Bone marrow (tissue), 2 donors: ENCODE results near the gene TACC2.
"Not testable (repeated sequence)": the region's sequence is repeated elsewhere in the genome, so short reads cannot be mapped to it uniquely, and the experiment has no call there.

ENCODE experiments used
- DNase-seq, 2 donors: peaks; one replicate each; lab custom pipeline; 2025; lab: John Stamatoyannopoulos, UW

TACC2 gene

DNA sequence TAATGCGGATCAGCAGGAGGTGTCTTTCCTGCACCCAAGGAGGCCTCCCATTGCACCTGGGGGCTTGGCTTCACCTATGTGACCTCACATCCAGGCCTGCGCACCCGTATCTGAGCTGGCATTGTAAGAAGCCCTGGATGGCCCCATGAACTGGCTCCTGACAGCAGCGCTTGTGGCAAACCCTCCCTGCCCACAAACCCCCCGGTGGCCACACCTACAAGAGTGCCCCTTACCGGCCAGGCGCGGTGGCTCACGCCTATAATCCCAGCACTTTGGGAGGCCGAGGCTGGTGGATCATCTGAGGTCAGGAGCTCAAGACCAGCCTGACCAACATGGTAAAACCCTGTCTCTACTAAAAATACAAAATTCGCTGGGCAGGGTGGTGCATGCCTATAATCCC is 107.2 kb downstream of the TACC2 start:
- DNase-seq = not testable (repeated sequence)

DNA sequence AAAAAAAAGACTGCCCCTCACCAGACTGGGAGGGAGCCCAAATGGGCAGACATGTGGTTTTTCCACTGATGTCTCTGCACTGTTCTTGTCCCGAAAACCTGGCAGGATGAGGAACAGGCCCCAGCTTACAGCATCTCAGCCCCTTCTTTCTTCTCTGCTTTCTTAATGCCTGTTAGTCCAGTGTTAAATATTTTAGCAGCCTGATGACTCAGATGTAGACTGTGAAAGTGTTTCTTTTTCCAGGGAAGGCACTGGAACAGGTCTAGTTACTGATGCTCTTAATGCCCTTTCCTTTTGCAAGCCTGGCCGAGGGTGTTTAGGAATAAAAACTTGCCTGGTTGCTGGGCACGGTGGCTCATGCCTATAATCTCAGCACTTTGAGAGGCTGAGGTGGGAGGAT is 107.7 kb downstream of the TACC2 start:
- no peak for DNase-seq

DNA sequence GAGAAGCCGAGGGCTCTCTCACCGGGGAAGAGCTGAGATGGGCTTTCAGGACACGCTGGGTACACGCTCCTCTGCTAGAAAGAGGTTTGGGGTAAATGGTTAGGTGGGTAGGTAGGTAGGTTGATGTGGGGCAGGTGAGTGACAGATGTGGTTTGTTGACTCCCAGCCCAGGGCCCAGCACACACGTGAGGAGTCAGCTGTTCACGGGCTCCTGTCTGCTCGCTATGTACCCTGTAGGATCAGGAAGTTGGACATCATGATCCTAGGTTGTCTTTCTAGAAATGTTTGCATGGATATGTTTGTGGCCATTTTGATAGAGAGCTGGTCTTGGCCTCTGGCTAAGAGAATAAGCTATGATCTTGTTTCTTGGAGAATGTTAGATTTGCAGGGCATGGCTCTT is 109.0 kb downstream of the TACC2 start:
- DNase-seq = no peak

DNA sequence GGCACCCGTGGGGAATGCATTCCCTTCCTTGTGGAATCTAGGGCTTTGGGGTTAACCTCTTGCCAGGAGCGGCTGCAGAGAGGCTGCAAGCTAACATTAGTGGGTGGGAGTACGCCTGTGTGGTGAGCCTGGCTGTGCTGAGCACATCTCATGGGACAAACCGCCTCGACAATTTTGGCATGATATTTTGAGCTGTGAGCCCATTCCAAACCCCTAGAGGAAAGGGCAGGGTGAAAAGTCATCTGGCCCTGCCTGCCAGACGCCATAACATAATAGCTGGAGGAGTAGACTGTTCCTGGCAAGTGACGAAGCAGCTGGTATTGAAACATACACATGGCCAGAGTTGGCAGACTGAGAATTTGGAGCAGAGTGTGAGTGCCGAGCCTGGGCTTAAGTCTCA is 110.0 kb downstream of the TACC2 start:
- DNase-seq = no peak

DNA sequence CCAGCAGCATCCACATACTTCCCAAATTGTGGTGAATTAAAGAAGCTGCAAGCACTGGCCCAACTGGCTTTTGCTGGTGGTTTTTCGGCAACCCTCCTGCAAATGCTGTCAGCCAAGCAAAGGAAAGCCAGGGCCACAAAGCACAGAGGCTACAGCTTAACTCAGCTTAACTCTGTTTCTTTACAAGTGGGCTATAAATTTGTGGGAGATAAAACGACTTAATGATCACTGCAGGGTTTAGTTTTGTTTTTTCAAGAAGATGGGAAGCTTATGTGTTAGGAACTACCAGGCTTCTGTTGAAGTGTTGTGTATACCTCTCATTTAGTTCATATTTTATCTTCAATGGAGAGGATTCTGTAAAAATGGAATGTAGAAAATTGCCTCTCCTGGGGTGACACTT is 110.6 kb downstream of the TACC2 start:
- DNase-seq = no peak

DNA sequence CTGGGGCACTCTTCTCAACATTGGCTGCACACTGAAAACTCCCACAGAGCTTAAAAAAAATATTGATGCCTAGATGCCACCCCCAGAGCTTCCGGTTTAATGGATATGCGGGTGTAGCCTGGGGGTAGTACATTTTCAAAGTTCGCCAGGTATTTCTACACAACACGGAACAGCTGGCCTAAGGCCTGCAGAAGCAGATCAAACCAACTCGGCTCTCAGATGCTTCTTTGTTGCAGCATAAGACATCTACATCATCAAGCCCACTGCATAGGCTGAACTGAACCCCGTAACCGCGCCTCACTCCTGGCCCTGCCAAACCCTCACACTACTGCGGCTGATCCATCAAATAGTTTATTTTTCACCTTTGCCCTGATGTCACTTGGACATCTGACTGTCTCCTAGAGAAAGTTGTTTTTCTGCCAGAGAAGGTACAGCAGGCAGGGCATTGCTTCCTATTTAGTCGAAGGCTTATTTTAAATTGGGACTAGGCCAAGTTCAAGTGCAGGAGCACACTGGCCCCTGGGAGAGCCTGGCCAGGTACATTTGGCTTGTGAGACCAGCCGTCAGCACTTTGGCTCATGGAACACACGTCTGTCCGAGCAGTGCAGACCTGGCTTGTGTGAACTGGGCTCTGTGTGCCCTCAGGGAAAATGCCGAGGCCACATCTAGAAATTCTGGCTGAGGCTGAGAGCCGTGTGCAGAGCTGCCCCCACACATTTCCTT is 113.3 kb downstream of the TACC2 start:
- DNase-seq = no peak

DNA sequence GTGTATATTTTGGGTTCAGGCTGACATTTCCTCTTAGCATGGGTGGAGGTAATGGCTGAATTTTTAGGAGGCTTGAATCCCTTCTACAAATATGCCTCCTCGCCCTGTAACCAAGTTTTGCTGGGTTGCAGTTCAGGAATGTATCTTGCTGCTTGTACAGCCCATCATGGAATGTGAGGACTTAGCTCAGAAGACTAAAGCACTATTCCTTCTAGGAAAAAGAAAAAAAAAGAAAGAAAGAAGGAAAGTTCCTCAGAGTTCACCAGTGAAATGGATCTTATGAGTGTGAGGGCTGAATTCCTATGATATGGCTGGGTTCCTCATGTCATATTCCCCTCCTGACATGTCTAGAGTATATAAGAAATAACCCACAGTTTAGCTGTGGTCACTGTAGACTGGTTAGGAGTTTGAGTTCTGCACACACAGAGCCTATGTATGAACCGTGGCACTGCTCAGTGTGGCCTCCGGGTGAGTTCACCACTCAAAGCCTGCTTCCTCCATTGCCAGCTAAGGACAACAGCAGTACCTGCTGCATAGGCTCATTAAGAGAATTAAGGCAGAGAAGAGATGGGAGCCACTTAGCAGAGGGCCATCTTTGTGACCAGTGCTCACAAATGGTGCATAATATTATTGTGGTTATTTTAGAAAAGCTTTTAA is 114.0 kb downstream of the TACC2 start:
- DNase-seq = no peak

DNA sequence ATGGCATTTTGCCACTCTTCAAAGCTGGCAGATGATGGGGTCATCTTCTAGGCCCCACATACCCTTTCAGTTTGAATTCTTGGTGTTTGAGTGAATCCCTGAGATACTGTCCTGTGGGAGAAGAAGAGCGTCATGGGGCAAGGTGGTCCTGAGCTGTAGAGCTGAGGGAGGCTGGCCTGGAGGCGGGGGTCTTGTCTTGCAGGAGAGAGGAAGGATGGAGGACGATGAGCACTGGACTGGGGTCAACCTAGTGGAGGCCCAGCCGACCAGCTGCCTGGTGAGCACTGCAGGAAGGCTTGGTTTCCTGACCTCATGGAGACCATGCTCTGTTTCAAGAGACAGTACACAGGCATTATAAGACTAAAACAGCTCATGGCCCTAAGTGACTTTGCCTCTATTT is 114.6 kb downstream of the TACC2 start:
- DNase-seq = no peak

DNA sequence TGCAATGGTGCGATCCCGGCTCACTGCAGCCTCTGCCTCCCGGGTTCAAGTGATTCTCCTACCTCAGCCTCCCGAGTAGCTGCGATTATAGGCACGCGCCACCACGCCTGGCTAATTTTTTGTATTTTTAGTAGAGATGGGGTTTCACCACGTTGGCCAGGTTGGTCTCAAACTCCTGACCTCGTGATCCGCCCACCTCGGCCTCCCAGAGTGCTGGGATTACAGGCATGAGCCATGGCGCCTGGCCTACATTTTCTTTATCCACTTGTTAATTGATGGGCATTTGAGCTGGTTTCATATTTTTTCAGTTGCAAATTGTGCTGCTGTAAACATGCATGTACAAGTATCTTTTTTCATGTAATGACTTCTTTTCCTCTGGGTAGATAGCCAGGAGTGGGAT is 119.8 kb downstream of the TACC2 start:
- DNase-seq = not testable (repeated sequence)

DNA sequence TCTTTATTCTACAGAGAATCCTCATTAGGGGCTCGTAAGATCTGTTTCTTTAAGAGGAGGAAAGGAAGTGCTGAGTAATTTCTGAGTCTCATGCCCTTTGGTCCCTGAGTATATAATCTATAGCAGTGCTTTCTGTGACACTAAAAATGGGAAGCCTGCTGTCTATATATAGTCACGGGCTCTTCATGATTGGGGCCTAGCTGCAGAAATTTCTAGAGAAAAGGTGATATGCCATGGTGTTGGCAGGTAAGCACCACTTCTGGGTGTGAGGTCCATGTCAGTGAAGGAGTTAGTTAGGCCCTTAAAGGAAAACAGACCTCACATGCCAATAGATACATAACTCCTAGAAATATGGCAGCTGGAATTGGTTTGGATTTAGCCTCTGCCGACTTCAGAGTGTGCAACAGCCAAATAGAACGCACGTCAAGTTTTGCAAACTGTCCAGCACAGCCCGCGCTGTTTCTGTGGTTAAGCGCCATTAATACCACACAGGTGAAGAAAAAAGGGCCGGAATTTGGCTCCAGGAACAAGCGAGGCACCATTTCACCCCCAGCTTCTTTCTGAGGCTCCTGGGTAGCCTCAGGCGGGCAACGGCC is 123.2 kb downstream of the TACC2 start:
- no peak for DNase-seq

DNA sequence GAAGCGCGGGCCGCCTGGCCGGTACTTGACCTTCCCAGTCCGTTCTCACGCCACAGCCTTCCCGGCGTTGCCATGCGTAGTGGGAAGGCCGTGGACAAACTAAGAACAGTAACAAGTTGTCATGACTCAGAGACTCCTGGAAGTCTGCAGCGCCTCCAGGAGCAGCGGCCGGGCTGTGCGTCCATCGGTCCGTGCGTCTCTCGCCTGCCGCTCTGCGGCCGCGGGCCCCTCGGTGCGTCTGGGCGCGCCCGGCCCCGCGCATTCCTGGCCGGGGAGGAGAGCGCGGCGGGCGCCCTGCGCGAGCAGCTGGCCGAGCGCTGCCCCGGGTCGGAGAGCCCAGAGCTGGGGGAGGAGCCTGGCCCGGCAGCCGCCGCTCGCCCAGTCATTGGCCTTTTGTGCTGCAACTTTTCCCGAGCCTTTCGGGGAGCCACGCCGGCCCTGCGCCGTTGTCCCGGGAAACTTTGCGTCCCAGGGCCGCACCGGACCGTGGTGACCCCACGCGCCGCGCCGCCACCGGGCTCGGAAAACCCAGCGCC is 123.7 kb downstream of the TACC2 start:
- DNase-seq = no peak

DNA sequence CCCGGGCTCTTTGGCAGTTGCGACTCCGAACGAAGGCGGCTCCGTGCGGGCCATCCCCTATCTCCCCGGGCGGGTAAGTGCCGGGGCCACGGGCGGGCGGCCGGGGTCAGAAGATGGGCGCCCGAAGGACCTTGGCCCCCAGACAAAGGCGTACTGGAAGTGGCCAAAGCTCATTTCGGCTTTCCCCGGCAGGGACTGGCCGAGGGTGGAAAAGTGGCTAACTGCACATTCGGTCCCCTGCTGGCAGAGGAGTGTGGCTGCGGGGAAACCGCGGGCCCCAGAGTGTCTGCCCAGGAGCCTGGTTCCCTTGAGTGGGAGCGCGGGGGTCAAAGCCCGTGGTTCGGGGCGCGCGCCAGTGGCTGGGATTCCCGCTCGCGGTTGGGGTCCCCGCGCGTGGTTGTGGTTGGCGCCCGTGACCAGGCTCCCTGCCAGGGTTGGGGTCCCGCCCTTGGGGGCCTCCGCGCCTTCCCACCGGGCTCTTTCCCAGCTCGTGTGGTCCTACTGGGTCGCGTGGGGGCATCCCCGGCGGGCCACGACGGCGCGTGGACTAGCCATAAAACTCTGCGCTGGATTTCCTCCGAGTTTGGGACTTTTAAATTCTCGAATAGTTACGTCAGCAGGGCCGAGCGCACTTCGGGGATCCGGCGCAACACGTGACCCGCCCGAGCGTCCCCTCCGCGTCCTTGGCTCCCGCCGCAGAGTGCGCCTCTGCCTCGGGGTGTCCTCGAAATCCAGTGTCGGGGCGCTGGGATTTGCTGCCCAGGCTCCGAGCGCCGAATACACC is 124.4 kb downstream of the TACC2 start:
- no peak for DNase-seq

DNA sequence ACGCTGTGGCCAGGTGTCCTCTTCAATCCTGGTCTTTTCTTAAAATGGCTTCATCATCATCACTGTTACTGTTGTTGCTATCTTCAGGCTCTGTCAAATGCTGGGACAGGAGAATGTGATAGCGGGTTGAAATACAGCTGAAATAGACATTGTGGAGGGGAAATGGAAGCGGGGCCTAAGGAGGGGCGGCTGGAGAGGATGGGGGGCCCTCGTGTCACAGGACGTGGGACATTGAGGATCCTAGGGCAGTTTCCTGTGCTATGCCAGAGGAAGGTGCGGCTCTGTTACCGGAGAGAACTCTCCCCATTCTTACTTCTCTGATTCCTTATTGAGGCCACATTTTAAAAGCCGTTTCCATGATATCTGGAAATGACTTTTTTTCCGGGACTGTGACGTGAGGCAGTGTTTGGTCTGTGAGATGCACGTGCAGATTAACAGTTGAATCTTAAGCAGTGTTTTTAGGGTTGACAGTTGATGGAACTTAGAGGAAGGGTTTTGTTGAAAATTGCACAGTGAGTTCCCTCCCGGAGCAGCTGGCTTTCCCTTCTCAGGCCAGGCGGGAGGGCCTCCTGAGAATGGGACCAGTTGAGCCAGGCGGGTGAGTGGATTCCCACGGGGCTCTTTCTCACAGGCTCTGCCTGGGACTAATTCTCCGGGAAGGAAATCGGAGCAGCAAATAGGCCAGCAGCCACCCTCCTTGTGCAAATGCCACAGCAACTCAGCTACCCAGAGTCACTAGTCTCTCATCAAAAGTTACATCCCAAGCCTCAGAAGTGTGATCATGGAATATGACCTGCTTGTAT is 125.2 kb downstream of the TACC2 start:
- no peak for DNase-seq

DNA sequence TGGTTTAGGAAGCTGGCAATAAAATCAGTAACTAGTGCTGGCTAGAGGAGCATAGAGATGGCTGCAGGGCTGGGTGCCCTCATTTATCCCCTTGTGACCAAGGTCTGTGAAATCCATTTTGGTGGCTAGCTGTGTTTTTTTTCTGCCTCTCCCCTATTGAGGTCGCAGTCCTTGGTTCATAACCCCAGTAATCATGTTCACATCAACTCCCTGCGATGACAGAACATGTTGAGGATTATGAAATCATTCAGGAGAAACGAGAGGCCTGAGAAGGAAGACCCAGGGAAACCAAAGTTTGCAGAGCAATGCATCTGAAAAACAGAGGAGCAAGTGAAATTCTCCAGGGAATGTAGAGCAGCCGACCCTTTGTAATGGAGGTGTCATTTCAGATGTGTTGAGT is 126.9 kb downstream of the TACC2 start:
- no peak for DNase-seq

DNA sequence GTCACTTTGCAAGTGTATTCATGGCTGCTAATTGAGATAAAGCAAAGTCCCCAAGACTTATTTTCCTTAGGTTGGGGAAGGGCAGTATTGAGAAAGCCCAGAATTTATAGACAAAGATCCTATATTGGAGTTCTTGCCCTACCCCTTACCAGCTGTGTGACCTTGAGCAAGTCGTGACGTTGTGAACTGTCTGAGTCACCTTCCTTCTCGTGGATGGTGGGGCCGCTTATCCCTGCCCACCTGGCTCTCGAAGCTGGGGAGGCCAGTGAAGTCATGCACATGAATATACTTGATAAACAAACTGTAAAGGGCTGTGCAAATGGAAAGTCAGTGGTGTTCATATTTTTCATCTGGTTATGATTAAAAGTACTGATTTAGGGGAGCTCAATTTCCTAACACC is 127.4 kb downstream of the TACC2 start:
- DNase-seq = no peak

DNA sequence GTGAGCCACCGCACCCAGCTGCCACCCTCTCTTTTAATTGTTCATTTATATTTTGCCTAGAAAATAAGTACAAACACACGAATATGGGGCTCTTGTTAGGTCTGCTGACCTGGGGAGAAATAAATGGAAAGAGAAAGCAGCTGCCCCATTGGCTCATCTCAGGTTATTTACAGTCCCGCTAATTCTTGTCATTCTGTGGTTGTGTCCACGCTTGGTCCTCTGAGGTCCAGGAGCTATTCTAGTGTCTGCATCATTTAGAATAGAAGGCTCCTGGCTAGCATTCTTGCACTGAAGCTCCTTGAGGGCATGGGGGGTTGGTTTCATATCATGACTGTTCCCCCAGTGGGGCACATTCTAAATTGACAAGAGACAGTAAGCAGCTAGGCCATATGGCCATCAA is 128.5 kb downstream of the TACC2 start:
- no peak for DNase-seq

DNA sequence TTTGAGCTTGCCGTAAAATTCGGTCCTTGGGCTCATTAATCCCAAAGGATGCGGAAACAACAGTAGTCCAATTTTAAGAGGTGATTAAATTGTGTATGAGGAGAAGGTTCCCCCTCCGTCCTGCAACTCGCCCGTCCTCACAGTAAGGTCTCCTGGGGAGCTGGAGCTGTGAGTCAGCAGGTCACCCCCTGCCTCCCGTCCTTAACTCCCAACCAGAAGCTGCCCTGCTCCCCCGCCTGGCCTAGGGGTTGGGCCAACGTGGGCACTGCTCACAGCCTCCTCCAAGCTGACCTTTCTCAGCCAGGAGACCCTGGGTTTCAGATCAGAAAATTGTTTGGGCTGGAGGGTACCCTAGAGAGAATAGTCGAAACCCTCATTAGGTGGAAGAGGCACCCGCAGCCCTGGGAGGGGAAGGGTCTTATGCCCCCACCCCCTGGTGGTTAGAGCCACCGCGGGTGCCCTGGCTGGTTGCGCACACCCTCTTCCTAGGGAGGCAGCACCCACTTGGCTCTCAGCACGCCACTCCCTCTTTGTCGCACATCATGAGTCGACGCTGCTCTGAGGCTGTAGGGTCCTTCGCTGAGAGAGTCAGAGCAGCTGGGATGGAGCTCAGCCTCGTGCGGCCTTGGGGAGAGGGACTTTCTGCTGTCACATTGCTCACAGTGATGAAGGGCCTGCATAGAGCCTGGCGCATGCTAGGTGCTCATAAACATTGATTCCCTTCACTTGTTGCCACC is 131.2 kb downstream of the TACC2 start:
- no peak for DNase-seq

DNA sequence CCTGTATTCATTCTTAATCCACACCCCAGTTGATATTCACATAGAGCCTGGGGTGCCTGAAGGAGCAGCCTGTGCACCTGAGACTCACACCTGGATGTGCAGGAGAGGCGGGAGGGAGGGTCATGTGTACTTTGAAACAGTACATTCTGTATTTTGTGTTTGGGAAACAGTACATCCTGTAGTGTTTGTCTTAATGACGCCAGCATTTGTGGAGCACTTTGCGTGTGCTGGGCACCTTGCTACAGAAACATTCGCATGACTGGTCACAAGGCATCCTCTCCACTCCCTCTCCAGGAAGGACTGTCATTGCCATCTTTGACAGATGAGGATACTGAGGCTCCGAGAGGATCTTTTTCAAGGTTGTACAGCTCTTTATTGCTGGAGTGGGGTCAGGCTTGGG is 132.1 kb downstream of the TACC2 start:
- no peak for DNase-seq

DNA sequence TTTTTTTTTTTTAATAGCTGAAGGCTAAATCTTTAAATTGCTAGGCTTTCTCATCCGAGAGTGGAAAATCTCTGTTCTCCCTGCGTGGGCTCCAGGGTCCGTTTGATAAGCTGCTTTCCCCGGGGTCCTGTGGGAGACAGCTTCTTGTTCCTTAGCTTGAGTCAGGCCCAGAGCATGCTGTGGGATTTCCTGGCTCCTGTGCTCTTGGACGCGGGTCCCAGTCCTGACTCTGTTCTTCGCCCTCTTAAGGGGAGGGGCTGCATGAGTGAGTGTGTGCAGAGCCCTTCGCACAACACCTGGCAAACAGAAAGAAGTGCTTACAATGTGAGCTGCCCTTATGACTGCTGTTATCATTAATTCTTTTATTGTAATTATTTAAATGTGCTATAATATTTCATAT is 133.5 kb downstream of the TACC2 start:
- no peak for DNase-seq

DNA sequence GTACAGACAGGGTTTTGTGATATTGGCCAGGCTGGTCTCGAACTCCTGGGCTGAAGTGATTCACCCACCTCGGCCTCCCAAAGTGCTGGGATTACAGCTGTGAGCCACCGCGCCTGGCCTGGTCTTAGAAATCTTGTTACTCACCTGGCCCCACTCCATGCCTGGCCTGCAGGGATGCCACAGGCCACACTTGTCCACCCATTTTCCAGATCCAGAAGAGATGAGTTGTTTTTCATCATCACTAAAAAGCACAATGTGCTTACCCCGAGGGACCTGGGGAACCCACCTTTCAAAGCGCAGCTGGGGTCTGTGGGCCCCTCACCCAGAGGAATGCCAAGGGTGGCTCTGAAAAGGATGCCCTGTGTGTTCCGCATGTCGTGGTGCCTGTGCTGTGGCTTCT is 134.2 kb downstream of the TACC2 start:
- DNase-seq = no peak

DNA sequence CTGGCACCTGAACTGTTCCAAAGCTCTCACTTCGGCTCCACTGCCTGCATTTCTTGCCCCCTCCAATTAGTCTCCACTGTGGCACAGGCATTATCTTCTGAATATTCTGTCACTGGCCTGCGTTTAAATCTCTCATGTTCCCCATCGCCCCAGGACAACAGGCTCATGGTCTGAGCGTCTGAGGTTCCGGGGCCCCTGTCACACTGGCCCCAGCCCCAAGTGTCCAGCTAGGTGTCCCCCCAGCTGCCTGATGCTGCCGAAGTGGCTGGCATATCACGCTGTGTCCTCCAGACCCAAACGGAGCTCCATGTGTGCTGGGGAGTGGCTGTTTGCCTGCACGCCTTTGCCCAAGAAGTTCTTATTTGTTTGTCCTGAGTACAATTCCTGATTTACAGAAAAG is 135.4 kb downstream of the TACC2 start:
- DNase-seq = no peak
